GM21528 (cell line): ENCODE results near the gene ATP11B.

Experiments
- ATAC-seq: cut with Tn5 transposase; IDR thresholded peaks from one replicate; pipeline ENCODE4 v1.9.1; 2021; ENCODE audit warnings: mild to moderate bottlenecking, moderate library complexity; ENCODE audit not compliant: unreplicated experiment, low FRiP score

ATP11B gene

GRCh38 chr3:182906036-182906435 is 112.7 kb downstream of the ATP11B start:
- ATAC-seq, result no peak

- no peak for ATAC-seq
Measured at GRCh38 chr3:182908471-182908870, 115.2 kb downstream of the ATP11B start.

- no peak for ATAC-seq
Measured at GRCh38 chr3:182909318-182910040, 116.2 kb downstream of the ATP11B start.

- ATAC-seq, result no peak
Measured at GRCh38 chr3:182910936-182911781, 117.9 kb downstream of the ATP11B start.

- no peak for ATAC-seq
Measured at GRCh38 chr3:182911782-182912111, 118.4 kb downstream of the ATP11B start.

DNA sequence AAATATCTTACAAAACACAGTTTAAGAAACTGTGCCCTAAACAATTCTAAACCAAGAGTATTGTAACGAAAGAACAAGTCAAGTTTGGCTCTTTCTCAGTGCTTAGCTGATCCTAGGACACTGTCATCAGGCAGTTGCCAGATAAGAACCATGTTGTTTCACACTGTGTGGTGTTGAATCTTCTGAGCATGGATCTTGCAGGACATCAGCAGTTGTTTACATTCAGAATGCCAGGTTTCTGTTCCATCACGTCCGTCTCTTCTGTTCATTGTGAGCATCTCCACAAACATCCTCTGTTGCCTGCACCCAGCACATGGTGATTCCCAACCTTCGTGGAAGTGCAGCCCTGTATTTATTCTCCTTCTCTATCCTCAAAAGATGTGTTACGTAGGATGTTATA is 119.2 kb downstream of the ATP11B start:
- ATAC-seq, result no peak

DNA sequence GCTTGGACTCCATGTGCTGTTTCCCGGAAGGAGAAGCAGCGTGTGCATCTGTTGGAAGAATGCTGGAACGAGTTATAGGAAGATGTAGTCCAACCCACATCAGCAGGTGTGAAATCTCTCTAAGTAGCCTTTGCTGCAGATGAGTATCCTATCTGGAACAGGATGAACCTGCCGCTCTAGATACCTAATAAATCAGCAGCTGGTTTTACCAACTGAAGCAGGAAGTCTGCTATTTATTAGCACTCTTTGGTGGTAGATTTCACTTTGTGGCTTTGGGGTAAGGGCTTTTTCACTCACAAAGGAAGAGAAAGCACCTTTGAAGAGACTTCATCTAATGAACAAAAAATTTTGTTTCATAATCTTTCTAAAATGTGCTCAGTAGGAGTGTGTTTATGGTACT is 120.6 kb downstream of the ATP11B start:
- ATAC-seq, result peak; percentile 97

DNA sequence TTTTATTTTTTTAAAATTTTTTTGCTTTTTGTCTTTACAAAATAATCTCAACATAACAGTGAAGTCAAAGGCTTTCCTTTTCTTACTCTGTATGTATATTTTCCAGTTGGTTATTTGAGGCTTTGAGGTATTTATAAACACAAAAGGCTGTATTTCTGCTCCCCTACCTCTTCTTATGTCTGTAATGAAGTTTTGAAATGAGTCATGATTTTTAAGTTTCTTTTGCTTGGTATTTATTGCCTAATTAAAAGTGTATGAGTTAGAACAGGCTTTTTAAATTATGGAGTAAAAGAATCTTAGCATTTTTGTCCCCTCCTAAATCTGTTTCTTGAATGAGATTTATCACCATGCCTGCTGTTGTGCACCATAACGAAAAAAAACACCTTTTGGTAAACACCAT is 121.0 kb downstream of the ATP11B start:
- peak; percentile 46 for ATAC-seq

DNA sequence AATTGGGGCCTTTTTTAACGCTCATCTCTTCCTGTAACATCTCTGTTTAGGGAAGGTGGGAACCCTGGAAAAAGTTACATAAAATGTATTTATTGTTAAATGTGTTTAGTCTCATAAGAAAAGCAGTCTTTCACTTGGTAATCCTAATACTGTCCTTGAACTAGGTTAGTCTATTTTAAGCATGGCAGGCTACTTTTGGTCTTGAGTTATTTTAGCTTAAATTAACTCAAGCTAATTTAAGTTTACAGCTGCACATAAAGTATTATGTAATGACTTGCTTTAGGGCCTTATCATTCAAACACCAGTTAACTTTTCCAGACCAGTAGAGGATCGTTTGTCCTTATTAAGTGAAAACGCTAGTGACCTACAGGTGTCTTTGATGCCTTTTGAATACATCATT is 123.8 kb downstream of the ATP11B start:
- ATAC-seq, result no peak

GRCh38 chr3:182919866-182920357 is 126.6 kb downstream of the ATP11B start:
- ATAC-seq, result no peak

- no peak for ATAC-seq
Measured at GRCh38 chr3:182920515-182921084, 127.3 kb downstream of the ATP11B start.

DNA sequence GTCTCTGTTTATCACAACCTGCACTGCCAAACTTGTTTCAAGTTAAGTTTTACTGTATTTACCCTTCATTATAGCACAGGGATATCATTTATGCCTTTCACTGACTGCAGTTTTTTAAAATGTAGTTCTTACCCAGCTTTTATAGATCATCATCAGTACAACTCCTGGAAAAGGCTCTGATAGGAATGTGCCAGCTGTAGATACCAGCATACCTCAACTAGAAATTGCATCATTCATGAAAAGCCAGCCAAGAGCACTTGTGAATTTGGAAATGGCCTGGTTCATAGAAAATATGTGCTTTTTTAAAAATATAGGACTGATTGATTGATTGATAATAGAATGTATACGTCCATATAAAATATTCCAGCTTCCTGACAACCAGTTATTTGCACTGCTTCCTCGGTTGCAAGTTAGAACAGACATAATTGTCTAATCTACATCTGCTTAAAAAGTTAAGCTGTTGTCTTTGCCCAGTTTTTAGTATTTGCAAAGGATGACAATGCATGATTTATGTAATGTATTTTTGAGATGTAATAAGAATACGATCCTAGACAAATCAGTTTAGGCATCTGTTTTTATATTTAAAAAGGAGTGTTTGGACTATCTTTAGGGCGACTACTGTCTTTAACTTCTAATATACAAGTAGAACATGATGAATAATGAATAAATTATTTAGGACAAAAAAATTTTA is 128.5 kb downstream of the ATP11B start:
- no peak for ATAC-seq

- peak; percentile 97 for ATAC-seq
Measured at GRCh38 chr3:182925330-182925943, 132.1 kb downstream of the ATP11B start.

GRCh38 chr3:182925944-182926337 is 132.6 kb downstream of the ATP11B start:
- peak; percentile 15 for ATAC-seq

DNA sequence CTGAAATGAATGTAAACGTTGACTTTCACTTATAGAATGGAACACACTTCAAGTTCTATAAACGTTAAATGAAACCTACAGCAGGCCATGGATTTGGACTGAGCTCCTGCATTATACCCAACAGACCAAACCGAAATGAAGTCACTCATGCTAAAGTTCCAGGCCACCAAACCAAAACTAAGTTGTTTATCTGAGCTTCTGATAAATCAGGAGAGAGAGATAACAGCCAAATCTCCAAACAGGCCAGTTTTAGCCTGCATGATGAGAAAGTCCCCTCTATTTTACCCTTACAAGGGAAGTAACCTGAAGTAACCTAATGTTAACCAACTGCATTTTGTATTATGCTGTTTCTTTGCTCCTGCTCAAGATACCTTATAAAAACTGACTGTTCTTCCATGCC is 142.5 kb downstream of the ATP11B start:
- ATAC-seq, result no peak

DNA sequence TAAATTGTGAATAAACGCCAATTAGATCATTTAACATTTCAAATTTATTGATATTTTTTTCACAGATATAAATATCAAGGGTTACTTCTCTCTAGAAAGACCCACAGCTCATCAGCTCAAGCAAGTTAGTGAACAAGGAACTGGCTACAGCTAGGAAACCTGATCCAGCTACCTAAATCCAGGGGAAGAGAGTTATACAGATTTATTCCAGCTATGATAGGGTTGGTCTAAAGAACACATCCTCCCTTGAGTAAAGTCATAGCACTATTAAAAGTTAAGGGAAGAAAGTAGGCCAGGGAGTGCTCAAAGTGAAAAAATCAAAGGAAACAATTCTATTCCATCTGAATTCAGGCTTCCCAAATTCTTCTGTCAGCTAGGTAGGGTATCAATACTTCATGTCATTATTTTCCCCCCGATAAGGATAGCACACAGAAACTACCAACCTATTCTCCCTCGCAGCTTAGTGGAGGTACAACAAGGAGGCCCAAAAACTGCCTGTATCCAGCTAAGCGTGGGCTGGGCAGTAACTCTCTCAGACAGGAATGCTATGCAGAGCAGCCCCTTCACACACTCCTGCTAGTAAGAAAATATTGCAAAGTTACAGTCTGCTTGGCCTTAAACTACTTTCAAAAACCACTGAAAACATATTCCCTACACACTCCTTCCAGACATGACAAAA is 143.1 kb downstream of the ATP11B start:
- ATAC-seq, result no peak

DNA sequence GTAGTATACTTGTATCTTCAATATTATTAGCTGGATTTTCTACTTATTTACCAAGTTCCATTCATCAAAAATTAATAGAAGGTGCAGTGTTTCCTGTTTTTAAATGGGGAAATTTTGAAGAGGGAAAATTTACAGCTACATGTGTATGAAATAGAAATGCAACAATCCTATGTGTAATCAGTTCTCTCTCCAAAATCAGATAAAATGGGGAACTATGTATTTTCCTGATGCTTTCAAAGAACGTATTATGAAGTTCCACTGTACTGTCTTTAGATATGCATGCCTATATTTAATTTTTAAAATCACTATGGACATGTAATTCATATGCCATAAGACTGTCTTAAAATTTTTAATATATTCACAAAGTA is 143.6 kb downstream of the ATP11B start:
- ATAC-seq, result no peak

GRCh38 chr3:182937293-182938051 is 144.2 kb downstream of the ATP11B start:
- no peak for ATAC-seq

DNA sequence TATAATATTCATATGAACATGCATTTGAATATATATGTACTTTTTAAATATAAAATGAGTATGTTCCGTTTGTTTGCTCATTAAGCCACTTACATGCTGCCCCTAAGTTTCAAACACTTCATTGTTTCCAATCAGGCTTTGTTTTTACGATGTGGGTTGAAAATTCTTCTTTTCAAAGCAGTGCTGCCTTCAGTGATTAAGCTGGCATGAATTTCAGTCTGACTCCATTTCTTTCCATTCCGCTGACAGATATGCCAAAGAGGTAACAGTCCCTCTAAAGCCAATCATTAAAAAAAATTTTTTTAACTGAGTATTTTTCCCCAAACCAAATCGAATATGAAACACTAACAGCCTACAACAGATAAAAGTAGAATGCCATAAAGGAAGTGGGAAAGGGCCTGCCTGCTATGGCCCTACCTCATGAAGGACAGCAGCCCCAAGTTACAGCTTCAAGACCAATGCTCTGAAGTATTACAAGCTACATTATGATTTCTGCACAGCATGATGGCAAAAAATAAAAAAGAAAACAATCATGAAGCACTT is 147.0 kb downstream of the ATP11B start:
- no peak for ATAC-seq
